K562 (cell line): ENCODE results near the gene NNAT. TPM values are rescaled to one million over a fixed set of nuclear protein-coding genes. Genes with fewer than 3 reads are reported as not detected.

ENCODE experiments used
- ATAC-seq: fragments of 200-7000 bp; cut with Tn5 transposase; 3 replicates; pipeline ENCODE4 v1.9.1; 2020; ENCODE audit warnings: moderate library complexity
- BruUV-seq: library from RNA; stranded (reverse); fragments of 400-500 nt; replicated peaks from 2 replicates; lab custom pipeline; 2021; lab: Mats Ljungman, UMichigan
- CTCF ChIA-PET: fragments of 300-600 bp; formaldehyde crosslinking; extraction: SDS; loops from one replicate; lab custom pipeline; 2021; ENCODE audit warnings: low intra/inter-chr PET ratio; lab: Yijun Ruan, JAX
- POLR2A ChIA-PET: fragments of 300-600, 350-650 bp; sonication (Branson Sonifier 250); formaldehyde crosslinking; extraction: SDS; loops from one replicate; lab custom pipeline; 2021; ENCODE audit warnings: antibody characterized with exemption, inconsistent platforms; lab: Yijun Ruan, JAX
- DNase-seq, 4 experiments: peaks; one replicate each; pipeline versions ENCODE4 v3.0.0 to v3.0.0-alpha.2; 2011 to 2018; ENCODE audit warnings: low spot score in 3 of 4, mixed read lengths in 3 of 4; ENCODE audit errors: extremely low read depth in 1 of 4
- FAIRE-seq: peaks from 2 replicates; lab custom pipeline; 2011; peaks lifted over from hg19 to GRCh38; lab: Jason Lieb, UNC
- H2AFZ ChIP-seq: 2 replicates; pipeline ENCODE4 v1.6.0; 2011; ENCODE audit warnings: low read depth, low read length, control low read depth, inconsistent platforms
- H3K27ac ChIP-seq: fragments of 200-600 bp; 3 replicates; pipeline ENCODE4 v1.8.0; 2011; ENCODE audit warnings: low read depth, mild to moderate bottlenecking, control low read depth, inconsistent platforms, low read length, moderate library complexity, mixed read lengths; ENCODE audit errors: extremely low read depth
- H3K27me3 ChIP-seq, 2 experiments: fragments of 300-600 bp in 1 of 2; 2 replicates in 1 of 2; 3 replicates in 1 of 2; pipeline versions ENCODE4 v1.6.0 to v1.8.0; 2011; ENCODE audit warnings: inconsistent platforms in 2 of 2, low read length in 2 of 2, mild to moderate bottlenecking in 1 of 2, mixed read lengths in 1 of 2, moderate library complexity in 1 of 2; ENCODE audit not compliant: control insufficient read depth in 2 of 2, insufficient read depth in 2 of 2
- H3K36me3 ChIP-seq: fragments of 300-600 bp; 3 replicates; pipeline ENCODE4 v1.8.0; 2011; ENCODE audit warnings: mild to moderate bottlenecking, low read length, inconsistent platforms; ENCODE audit not compliant: control insufficient read depth, insufficient read depth
- H3K4me1 ChIP-seq, 2 experiments: fragments of 200-600 bp in 1 of 2; replicated peaks in 1 of 2; 2 replicates in 1 of 2; 3 replicates in 1 of 2; pipeline versions ENCODE4 v1.5.1 to v1.8.0; 2011; ENCODE audit warnings: inconsistent platforms in 2 of 2, low read length in 2 of 2, mild to moderate bottlenecking in 1 of 2, mixed read lengths in 1 of 2, moderate library complexity in 1 of 2; ENCODE audit not compliant: control insufficient read depth in 2 of 2, insufficient read depth in 2 of 2
- H3K4me2 ChIP-seq: 2 replicates; pipeline ENCODE4 v1.6.1; 2011; ENCODE audit warnings: low read length, control low read depth, inconsistent platforms, mixed read lengths; ENCODE audit not compliant: insufficient read depth
- H3K4me3 ChIP-seq: fragments of 200-600 bp; sonication (generic), shearing (Covaris generic); 2 replicates; pipeline ENCODE4 v1.5.1; 2016; ENCODE audit warnings: control low read depth, inconsistent platforms
- H3K79me2 ChIP-seq: fragments of 200-600 bp; 3 replicates; pipeline ENCODE4 v1.8.0; 2011; ENCODE audit warnings: low read length, inconsistent platforms; ENCODE audit not compliant: control insufficient read depth, insufficient read depth
- H3K9ac ChIP-seq, 2 experiments: 2 replicates each; pipeline versions ENCODE4 v1.6.0 to v1.6.1; 2011; ENCODE audit warnings: low read depth in 2 of 2, low read length in 2 of 2, control low read depth in 1 of 2, inconsistent platforms in 1 of 2, mild to moderate bottlenecking in 1 of 2, mixed read lengths in 1 of 2; ENCODE audit not compliant: insufficient read depth in 1 of 2
- H3K9me1 ChIP-seq: one replicate; pipeline ENCODE4 v1.6.0; 2011; ENCODE audit warnings: inconsistent platforms, mild to moderate bottlenecking, low read length, moderate library complexity; ENCODE audit not compliant: control insufficient read depth, insufficient read depth
- H3K9me3 ChIP-seq: replicated peaks from 2 replicates; pipeline ENCODE4 v1.5.1; 2011; ENCODE audit warnings: low read depth, low read length, inconsistent platforms; ENCODE audit not compliant: control insufficient read depth, insufficient read depth
- H4K20me1 ChIP-seq: replicated peaks from 2 replicates; pipeline ENCODE4 v1.6.1; 2011; ENCODE audit warnings: low read length, inconsistent platforms, mixed read lengths; ENCODE audit not compliant: control insufficient read depth, insufficient read depth
- FOXJ2 ChIP-seq: fragments of 200-800 bp; sonication (Bioruptor generic); IDR thresholded peaks from 2 replicates; pipeline ENCODE4 v1.6.1; 2016; ENCODE audit warnings: missing genetic modification characterization, missing compliant biosample characterization
- SP1 ChIP-seq: sonication (generic); formaldehyde crosslinking; IDR thresholded peaks from 2 replicates; pipeline ENCODE4 v1.8.1; 2022; ENCODE audit warnings: mild to moderate bottlenecking, missing genetic modification reagents
- TCF3 ChIP-seq: sonication (generic); formaldehyde crosslinking; IDR thresholded peaks from 2 replicates; pipeline ENCODE4 v1.4.0; 2020; ENCODE audit warnings: mild to moderate bottlenecking, missing genetic modification reagents
- TEAD4 ChIP-seq, 2 experiments: sonication (generic) in 1 of 2; formaldehyde crosslinking in 1 of 2; IDR thresholded peaks; 2 replicates each; pipeline versions ENCODE4 v1.6.1 to v1.8.0; 2012 to 2022; ENCODE audit warnings: borderline replicate concordance in 1 of 2, inconsistent platforms in 1 of 2, low read length in 1 of 2, mild to moderate bottlenecking in 1 of 2, missing genetic modification reagents in 1 of 2
- ZNF124 ChIP-seq: sonication (generic); formaldehyde crosslinking; IDR thresholded peaks from 2 replicates; pipeline ENCODE4 v1.8.1; 2022; ENCODE audit warnings: missing genetic modification reagents
- ZNF3 ChIP-seq: fragments of 250-450 bp; sonication (Bioruptor Pico); IDR thresholded peaks from 2 replicates; pipeline ENCODE4 v1.5.0; 2021; ENCODE audit warnings: mild to moderate bottlenecking, moderate library complexity
- ZNF551 ChIP-seq: fragments of 250-450 bp; sonication (Bioruptor Pico); IDR thresholded peaks from 2 replicates; pipeline ENCODE4 v1.5.0; 2021; ENCODE audit warnings: mild to moderate bottlenecking, moderate library complexity
- WGBS: fragments of 100-300 bp; shearing (Covaris generic); methylation state at CpG from one replicate; pipeline ENCODE4 v1.1.6; 2016; ENCODE audit warnings: low coverage, mixed read lengths; ENCODE audit not compliant: insufficient coverage; ENCODE audit errors: missing lambda C conversion rate; 5-methylcytosine and 5-hydroxymethylcytosine counted together
- in situ Hi-C: fragments of 300-500 bp; cut with MboI; formaldehyde crosslinking; loops from 4 replicates; pipeline ENCODE4 v1.15.0; 2018; ENCODE audit warnings: inconsistent platforms, mixed read lengths
- intact Hi-C: fragments of 100-400 bp; cut with micrococcal nuclease; formaldehyde crosslinking; loops from 2 replicates; pipeline ENCODE4 v1.14.2; 2022
- polyA plus RNA-seq, 8 experiments: library from polyadenylated mRNA; depleted of rRNA in 4 of 8; stranded (reverse) in 5 of 8; unstranded in 3 of 8; fragments of >200 nt; fragmentation: Nextera tagmentation in 2 of 8; fragmentation: Illumina TruSeq in 1 of 8; extraction: Ambion mirVana in 2 of 8; extraction: Trizol in 1 of 8; gene quantifications; 2 replicates each; pipeline versions ENCODE4 v1.2.1 to v1.2.3, GENCODE V29; 2011 to 2014; ENCODE audit warnings: inconsistent platforms in 1 of 8, missing spikeins in 1 of 8
- total RNA-seq, 7 experiments: library from RNA; depleted of rRNA in 6 of 7; stranded (reverse); fragments of >200 nt in 6 of 7; fragmentation: Illumina TruSeq in 2 of 7; extraction: Trizol in 2 of 7; gene quantifications; 2 replicates each; pipeline versions ENCODE4 v1.2.1 to v1.2.3, GENCODE V29; 2011 to 2021; ENCODE audit warnings: low replicate concordance in 1 of 7
- TF ChIP-seq, protein P1 (sequence below), 2 experiments: IDR thresholded peaks; 2 replicates each; pipeline ENCODE4 v1.6.1; 2012; ENCODE audit warnings: improper control_type of control experiment in 2 of 2, low read depth in 2 of 2, low read length in 2 of 2, borderline replicate concordance in 1 of 2

Gene NNAT
- total and polyA plus RNA-seq, 9 of the 15 experiments (the other 6 are each of a cell fraction or from before 2014, with no cell fraction given): 0.13 TPM; not detected in 8

- 90% methylated on average over 28 of the region's 30 CpGs for WGBS
- Histone ChIP-seq H3K36me3 (peaks cover 25% of the 10 kb centered on the region; the same call in 1 of the 3 replicates), H3K4me1 (peaks cover 0 to 5% of the 10 kb centered on the region in 2 experiments; a peak in 2 of 5 replicates), H3K9ac (no peak overlapping the region), H2AFZ (no peak overlapping the region), H3K4me3 (no peak overlapping the region), H3K9me1 (no peaks in the 10 kb centered on the region), H3K4me2 (no peak overlapping the region), H3K79me2 (peaks cover 13% of the 10 kb centered on the region), H3K27ac (no peak overlapping the region), H4K20me1 (no peaks in the 10 kb centered on the region), H3K27me3 (no peaks in the 10 kb centered on the region), H3K9me3 (no peaks in the 10 kb centered on the region; the same call in 1 of the 2 replicates)
- intact Hi-C loops (no loop called here), in situ Hi-C loops (no loop called here)
- TF ChIP-seq ZNF124 (CRISPR knock-in tag) (no peak), TEAD4 (IDR thresholded peaks at IDR 0.05; ENCODE audit: low read length) (no peak), TEAD4 (CRISPR knock-in tag; IDR thresholded peaks at IDR 0.05; ENCODE audit: borderline replicate concordance) (no peak), SP1 (CRISPR knock-in tag) (no peak), TCF3 (CRISPR knock-in tag) (no peak), ZNF551 (no peak), FOXJ2 (no peak), ZNF3 (no peak)
- TF ChIP-seq, protein P1, sequence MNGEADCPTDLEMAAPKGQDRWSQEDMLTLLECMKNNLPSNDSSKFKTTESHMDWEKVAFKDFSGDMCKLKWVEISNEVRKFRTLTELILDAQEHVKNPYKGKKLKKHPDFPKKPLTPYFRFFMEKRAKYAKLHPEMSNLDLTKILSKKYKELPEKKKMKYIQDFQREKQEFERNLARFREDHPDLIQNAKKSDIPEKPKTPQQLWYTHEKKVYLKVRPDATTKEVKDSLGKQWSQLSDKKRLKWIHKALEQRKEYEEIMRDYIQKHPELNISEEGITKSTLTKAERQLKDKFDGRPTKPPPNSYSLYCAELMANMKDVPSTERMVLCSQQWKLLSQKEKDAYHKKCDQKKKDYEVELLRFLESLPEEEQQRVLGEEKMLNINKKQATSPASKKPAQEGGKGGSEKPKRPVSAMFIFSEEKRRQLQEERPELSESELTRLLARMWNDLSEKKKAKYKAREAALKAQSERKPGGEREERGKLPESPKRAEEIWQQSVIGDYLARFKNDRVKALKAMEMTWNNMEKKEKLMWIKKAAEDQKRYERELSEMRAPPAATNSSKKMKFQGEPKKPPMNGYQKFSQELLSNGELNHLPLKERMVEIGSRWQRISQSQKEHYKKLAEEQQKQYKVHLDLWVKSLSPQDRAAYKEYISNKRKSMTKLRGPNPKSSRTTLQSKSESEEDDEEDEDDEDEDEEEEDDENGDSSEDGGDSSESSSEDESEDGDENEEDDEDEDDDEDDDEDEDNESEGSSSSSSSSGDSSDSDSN (IDR thresholded peaks at IDR 0.05; ENCODE audit: borderline replicate concordance in 1 of 2, low read depth in 2 of 2, low read length in 2 of 2): no peak
- ATAC-seq (no peak), FAIRE-seq (no peak), DNase-seq (no peak)
- CTCF ChIA-PET: no interaction called here
- no TSS peak for BruUV-seq
- POLR2A ChIA-PET: interaction anchor here (1.1 kb wide), 1 partner anchor 26 kb away, joined by 5 read pairs; no protein-coding TSS in a partner anchor
Measured at GRCh38 chr20:37518606-37519507, 2.2 kb upstream of the NNAT start.
